ENCODE data around the gene MAPKAPK3.

Gene MAPKAPK3

GRCh38 chr3:50609071-50609762, 7.7 kb upstream of the MAPKAPK3 start:
- no peak for DNase-seq (ENCODE audit: low read depth)

- no peak for DNase-seq (ENCODE audit: low read depth)
Observed at GRCh38 chr3:50609763-50610085, 7.2 kb upstream of the MAPKAPK3 start.

GRCh38 chr3:50610181-50610971, 6.6 kb upstream of the MAPKAPK3 start:
- DNase-seq (ENCODE audit: low read depth), result no peak

DNA sequence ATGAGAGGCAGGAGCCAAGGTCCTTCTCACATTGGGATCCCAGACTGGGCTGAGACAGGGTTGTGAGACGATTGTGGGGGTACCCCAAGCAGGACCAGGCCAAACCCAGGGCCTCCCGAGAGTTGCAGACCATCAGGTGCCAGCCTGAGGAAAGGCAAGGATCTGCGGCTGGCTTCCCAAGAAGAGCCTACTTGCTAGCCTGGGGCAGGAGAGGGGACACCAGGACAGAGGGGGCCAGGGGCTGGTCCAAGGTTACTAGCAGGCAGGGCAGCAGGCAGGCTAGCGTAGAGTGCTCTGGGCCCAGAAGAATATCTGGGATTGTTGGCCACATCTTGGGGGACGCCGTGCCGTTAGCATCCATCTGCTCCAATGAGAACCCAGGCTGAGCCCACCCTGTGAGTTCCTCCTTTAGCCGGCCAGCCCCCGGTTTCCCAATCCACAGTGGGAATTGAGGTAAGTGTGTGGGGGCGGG, 5.9 kb upstream of the MAPKAPK3 start:
- DNase-seq (ENCODE audit: low read depth), result no peak

- peak; percentile 92 for DNase-seq (ENCODE audit: low read depth)
Observed at GRCh38 chr3:50611464-50612233, 5.3 kb upstream of the MAPKAPK3 start, which contains the start of gene CISH. Gene CISH, minus strand, starts transcription at chr3:50611774. Its CDS starts 124 bp downstream, at chr3:50611650.

GRCh38 chr3:50612234-50612882, 4.6 kb upstream of the MAPKAPK3 start:
- no peak for DNase-seq (ENCODE audit: low read depth)

DNA sequence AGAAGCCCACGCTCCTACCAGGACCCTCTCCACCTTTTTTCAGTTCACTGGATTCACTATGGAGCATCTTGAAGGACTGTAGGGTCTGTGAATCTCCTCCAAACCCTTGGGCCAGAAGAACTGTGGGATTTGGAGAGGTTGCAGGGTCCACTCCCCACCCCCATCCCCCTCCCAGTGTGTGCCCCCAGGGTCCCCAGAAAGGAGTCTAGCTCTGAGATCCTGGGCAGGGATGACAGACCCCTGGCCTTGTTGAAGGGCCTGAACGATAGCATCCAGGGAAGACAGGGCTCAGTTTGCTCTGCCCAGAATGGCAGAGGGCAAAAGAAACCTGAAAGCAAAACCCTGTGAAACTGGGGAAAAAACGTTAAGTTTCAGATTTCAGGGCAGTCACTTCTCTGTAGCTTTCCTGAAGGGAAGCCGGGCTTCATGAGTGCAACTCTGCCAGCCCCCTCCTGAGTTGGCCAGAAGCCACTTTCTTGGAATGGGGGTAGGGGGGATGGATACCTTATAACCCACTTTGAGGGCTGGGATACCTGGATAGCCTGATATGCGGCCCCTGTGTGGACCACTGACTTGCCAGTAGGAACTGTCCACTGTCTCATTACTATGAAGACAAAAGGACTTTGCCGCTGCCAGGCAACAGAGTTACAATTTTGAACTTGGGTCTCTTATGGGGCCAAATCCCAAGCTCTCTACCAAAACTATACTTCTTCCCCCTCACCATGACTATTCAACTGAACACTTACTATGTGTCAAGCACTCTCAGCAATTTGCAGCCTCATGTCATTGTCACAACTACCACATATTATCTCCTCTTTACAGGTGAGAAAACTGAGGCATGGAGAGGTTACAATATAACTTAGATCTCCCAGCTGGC, 3.7 kb upstream of the MAPKAPK3 start:
- DNase-seq (ENCODE audit: low read depth), result no peak

- DNase-seq (ENCODE audit: low read depth), result no peak
Observed at GRCh38 chr3:50615190-50615589, 1.8 kb upstream of the MAPKAPK3 start.

- DNase-seq (ENCODE audit: low read depth), result peak; percentile 72
Observed at GRCh38 chr3:50616003-50616769, 765 bp upstream of the MAPKAPK3 start.

DNA sequence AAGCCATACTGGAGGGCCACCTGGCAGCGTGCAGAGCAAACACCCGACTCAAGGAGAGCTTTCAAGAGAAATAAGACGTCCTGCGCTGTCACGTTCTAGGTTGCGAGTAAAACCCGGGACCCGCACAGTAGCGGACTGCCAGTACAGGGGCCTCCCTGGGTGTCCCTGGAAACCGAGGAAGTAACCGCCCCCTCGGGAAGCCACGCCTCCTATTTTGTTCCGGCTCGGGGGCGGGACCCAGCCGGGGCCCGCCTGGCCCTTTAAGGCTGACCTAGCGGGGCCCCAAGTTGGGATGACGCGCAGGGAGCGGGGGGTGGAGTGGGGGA, 218 bp upstream of the MAPKAPK3 start:
- peak; percentile 91 for DNase-seq (ENCODE audit: low read depth)

DNA sequence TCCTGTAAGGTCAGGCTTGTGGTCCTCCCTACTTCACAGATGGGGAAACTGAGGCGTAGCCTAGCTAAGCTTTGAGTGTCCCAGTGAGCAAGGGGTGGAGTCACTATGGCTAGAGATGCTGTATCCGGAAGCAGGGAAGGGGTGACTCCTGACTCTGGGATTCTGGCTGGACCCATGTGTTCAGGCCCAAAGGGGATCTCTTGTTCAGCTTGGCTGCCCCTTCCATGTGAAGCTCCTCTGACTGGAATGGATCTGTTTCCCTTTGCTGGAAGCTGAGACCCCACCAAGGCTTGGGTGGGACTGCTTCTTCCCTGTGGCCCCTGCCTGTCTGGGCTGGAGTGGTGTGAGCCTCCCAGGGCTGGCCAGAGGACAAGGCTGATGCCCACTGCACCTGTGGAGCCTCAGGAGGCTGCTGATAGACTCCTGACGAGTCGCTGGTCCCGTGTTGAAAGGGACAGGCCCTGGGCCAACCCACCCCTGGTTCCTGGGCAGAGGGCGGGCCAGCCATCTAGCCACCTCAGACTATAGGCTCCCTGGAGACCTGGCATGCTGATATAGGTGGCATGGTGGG, 1.0 kb downstream of the MAPKAPK3 start:
- DNase-seq (ENCODE audit: low read depth), result no peak

GRCh38 chr3:50620420-50620819, 3.5 kb downstream of the MAPKAPK3 start:
- no peak for DNase-seq (ENCODE audit: low read depth)

DNA sequence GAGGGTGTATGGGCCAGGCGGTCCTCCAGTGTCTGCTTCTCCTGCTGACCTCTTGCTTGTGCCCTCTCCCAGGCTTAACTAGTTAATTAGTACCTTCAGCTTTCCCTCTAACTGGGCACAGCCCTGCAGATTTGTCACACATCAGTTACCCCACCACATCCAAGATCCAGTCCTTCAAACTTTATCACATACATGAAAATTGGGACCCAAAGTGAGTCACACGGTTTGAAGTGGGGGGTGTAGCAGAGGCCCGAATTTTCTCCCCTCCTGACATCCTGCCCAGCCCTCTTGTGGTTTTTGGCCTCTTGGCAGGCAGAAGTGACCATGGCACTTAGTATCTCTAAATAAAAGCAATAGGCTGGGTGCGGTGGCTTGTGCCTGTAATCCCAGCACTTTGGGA, 3.9 kb downstream of the MAPKAPK3 start:
- no peak for DNase-seq (ENCODE audit: low read depth)

DNA sequence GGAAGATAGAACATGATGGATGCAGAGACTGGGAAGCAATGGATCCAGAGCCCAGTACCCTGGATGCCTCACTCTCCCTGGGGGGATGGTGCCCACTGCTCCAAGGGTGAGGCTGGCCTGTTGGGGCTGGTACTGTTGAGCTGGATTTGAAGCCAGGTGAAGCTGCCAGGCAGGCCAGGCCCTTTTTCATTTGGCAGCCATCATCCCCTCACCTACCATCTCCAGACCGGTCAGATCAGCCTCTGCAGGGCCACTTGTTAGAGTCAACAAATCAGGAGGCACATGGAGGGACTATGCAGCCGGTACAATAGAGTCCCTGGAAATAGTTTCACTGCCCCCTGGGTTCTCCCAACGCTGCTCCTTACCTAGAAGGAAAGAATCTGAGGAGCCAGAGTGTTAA, 5.9 kb downstream of the MAPKAPK3 start:
- DNase-seq (ENCODE audit: low read depth), result no peak

DNA sequence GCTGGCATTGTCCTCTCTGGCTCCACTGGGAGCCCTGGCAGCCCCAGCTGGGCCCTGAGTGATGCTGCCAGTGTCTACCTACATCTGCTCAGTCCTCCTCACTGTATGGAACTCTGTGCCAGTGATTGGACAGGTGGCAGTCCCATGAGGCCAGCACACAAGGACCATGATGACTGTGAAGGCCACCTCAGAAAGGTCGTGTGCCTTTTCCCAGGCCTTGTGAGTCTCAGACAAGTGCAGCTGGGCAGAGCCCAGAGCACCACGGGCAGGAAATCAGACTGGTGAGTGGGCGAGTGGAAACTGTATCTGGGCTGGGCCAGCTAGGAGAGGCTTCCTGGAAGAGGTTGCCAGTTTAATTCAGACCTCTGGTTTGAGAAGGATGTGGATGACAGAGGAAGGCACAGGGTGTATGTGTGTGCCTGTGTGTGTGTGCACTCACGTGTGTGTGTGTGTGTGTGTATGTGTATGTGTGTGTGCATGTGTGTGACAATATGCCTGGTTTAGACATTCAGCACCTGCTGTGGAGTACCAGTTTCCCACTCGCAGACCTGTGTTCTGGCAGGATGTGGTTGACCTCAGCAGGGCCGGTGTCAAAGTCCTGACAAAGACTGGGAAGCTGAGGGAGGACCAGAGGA, 7.0 kb downstream of the MAPKAPK3 start:
- no peak for DNase-seq (ENCODE audit: low read depth)

- DNase-seq (ENCODE audit: low read depth), result no peak
Observed at GRCh38 chr3:50624634-50625033, 7.7 kb downstream of the MAPKAPK3 start.

DNA sequence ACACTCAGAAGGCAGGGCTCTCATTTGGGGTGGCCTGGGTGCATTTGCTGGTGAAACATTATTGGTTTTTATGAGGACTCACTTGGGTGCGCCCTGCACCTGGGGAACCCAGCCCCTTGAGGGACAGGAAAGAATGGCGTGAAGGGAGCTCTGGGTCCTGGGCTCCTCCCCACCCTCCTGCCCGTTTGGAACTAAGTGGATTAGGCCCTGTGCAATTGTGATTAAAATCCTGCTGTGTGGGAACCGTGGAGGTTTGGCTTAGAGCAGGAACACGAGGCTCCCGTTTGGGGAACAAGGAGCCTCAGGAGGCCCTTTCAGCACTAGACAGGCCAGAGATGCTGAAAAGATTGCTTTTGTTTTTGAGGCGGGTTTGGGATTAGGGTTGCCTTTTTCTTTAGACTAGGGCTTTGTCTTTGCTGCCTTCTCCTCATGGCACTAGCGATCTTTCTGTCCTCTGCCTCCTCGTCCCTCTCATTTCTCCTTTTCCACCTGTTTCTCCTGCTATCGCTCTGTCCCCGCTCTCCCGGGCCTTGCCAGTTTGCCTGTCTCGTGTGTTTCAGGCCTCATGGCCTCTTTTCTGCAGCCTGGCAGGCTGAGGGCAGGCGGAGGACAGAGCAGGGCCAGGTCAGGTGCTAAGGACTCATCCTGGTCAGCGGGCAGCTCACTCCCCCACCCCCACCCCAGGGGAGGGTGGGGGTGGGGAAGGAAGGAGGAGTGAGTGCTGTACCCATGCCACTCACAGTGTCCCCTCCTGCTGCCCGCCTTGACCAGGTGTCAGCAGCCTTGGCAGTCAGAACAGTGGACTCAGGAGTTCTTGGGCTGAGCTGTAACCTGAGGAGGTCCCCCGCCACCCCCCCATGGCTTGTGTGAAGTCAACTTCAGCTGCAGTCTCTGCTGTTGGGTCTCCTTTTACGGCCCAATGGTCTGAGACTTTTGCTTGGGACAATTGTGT, 8.6 kb downstream of the MAPKAPK3 start:
- DNase-seq (ENCODE audit: low read depth), result no peak

DNA sequence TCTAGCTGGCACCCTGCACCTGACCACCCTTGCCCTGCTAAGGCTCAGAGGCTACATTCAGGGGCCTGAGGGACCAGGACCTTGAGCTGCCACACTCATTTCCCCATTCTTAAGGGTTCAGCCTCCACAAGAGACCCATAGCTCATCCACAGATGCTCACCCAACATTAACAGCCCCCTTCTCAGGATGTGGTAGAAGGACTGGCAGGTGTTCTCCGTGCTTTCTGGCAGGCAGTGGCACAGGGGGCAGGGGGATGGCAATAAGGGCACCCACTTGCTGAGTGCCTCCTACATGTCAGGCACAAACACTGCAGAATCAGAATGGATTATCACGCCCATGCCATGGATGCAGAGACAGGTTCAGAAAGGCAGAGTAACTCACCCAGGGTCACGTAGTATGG, 9.4 kb downstream of the MAPKAPK3 start:
- DNase-seq (ENCODE audit: low read depth), result no peak
